Astrocyte of the cerebellum (primary cell): ENCODE data around the gene VCAN.

Experiments used
- DNase-seq: peaks from one replicate; pipeline ENCODE4 v3.0.0-alpha.2; 2011; ENCODE audit warnings: low read depth
- H3K4me3 ChIP-seq: 2 replicates; pipeline ENCODE4 v1.5.1; 2011; ENCODE audit warnings: mild to moderate bottlenecking, low read depth, low read length, moderate library complexity
- in situ Hi-C: cut with HindIII; loops from 2 replicates; pipeline ENCODE4 v1.10.0; 2017; ENCODE audit warnings: low sequenced_read_pairs
- TF ChIP-seq, protein P1 (sequence below): IDR thresholded peaks from 2 replicates; pipeline ENCODE4 v1.5.1; 2012; ENCODE audit warnings: low read length, low read depth, moderate library complexity, mild to moderate bottlenecking; ENCODE audit errors: missing control alignments

VCAN gene

DNA sequence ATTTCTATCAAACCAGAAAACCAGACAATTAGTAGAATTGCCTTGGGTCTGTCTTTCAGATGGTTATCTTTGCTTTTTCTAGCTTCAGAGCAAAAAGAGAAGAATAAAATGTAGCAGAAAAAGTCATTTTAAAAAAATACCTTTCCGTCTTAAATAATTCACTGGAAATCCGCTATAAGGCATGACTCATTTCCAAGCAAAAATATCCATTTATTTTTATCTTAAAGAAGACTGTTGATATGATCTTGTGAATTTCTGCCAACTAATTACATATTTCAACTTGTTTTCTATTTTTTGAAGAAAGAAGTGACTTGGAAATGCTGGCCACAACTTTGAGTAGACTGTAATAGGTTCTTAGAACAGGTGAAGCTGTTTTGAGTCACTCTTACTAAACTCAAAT, 83.7 kb downstream of the VCAN start:
- H3K4me3 ChIP-seq = no peak overlapping the region
- TF ChIP-seq, protein P1, sequence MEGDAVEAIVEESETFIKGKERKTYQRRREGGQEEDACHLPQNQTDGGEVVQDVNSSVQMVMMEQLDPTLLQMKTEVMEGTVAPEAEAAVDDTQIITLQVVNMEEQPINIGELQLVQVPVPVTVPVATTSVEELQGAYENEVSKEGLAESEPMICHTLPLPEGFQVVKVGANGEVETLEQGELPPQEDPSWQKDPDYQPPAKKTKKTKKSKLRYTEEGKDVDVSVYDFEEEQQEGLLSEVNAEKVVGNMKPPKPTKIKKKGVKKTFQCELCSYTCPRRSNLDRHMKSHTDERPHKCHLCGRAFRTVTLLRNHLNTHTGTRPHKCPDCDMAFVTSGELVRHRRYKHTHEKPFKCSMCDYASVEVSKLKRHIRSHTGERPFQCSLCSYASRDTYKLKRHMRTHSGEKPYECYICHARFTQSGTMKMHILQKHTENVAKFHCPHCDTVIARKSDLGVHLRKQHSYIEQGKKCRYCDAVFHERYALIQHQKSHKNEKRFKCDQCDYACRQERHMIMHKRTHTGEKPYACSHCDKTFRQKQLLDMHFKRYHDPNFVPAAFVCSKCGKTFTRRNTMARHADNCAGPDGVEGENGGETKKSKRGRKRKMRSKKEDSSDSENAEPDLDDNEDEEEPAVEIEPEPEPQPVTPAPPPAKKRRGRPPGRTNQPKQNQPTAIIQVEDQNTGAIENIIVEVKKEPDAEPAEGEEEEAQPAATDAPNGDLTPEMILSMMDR = no peak
- in situ Hi-C loops = no loop called here
- DNase-seq = no peak

DNA sequence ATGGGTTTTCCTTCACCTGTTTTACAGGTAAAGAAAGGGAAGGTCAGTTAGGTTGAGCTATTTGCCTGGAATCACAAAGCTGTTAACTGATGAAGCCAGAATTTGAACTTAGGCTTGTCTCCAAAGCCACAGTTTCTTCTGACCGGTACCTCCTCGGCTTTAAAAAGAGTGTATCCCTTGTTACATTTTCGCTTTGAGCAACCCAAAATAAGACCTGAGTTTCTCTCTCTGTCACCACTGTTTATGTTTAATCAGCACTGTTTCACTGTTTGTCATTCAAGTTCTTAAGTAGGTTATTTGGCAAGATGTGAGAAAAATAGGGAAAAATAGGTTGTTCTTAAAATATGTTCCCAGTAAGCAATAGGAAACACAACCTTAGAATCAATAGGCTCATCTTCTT, 84.6 kb downstream of the VCAN start:
- no peak for DNase-seq
- TF ChIP-seq, protein P1 = no peak
- no peak overlapping the region for H3K4me3 ChIP-seq
- in situ Hi-C loops = no loop called here

- no peak for DNase-seq
- in situ Hi-C loops = no loop called here
- no peak overlapping the region for H3K4me3 ChIP-seq
- TF ChIP-seq, protein P1 = no peak
These were observed 87.7 kb downstream of the VCAN start for GRCh38 chr5:83559118-83559785.

DNA sequence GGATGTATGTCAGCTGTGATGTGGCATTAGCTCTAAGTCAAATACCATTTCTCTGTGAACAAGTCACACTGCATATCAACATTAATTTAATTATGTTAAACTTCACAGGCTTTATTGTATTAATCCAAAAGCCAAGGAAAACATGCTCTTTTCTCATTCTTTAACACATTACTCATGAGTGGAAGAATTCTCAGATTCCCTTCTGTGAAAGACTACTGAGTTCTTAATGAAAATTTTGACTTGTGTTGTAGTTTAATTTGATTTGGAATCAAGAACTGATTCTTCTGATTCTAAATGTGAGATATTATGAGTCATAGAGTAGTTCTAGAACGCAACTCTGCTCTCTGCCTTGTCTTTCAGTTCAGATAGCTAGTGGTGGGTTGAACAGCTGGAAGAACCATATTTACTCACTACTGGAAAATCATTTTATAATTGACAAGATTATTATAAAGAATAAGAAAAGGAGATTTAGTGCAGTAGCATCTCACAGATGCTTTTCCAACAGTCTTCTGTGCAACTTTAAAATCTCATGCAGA, 90.6 kb downstream of the VCAN start:
- no peak overlapping the region for H3K4me3 ChIP-seq
- TF ChIP-seq, protein P1 = no peak
- in situ Hi-C loops = loop anchor here (5.0 kb wide), 1 partner anchor 85 kb away; no protein-coding TSS in a partner anchor
- DNase-seq = no peak

GRCh38 chr5:83562791-83563557, 91.4 kb downstream of the VCAN start:
- DNase-seq = no peak
- TF ChIP-seq, protein P1 = no peak
- no peak overlapping the region for H3K4me3 ChIP-seq
- in situ Hi-C loops = loop anchor here (5.0 kb wide), 1 partner anchor 86 kb away; no protein-coding TSS in a partner anchor

- in situ Hi-C loops = loop anchor here (5.0 kb wide), 1 partner anchor 86 kb away; no protein-coding TSS in a partner anchor
- TF ChIP-seq, protein P1 = no peak
- H3K4me3 ChIP-seq = no peak overlapping the region
- DNase-seq = no peak
These were observed 92.1 kb downstream of the VCAN start for GRCh38 chr5:83563631-83564030.
